MM.1S (cell line): ENCODE measurements around the gene HMX1.

Experiments
- DNase-seq: peaks from one replicate; pipeline ENCODE4 v3.0.0-alpha.2; 2015
- H2AFZ ChIP-seq: fragments of 300-600 bp; sonication (generic); 2 replicates; pipeline ENCODE4 v1.6.0; 2016; ENCODE audit warnings: antibody characterized with exemption, low read length
- H3F3A ChIP-seq: fragments of 300-600 bp; sonication (generic); 2 replicates; pipeline ENCODE4 v1.6.1; 2016; ENCODE audit warnings: mild to moderate bottlenecking, antibody characterized with exemption, low read length, moderate library complexity, mixed read lengths; ENCODE audit not compliant: insufficient read depth
- H3K27ac ChIP-seq: fragments of 300-600 bp; sonication (generic); 2 replicates; pipeline ENCODE4 v1.5.1; 2016; ENCODE audit warnings: mild to moderate bottlenecking, low read length
- H3K27me3 ChIP-seq: fragments of 300-600 bp; sonication (generic); replicated peaks from 2 replicates; pipeline ENCODE4 v1.6.0; 2016; ENCODE audit warnings: low read length; ENCODE audit not compliant: insufficient read depth
- H3K36me3 ChIP-seq: fragments of 300-600 bp; sonication (generic); replicated peaks from 2 replicates; pipeline ENCODE4 v1.6.1; 2016; ENCODE audit warnings: mild to moderate bottlenecking, low read length, mixed read lengths; ENCODE audit not compliant: insufficient read depth
- H3K4me1 ChIP-seq: fragments of 300-600 bp; sonication (generic); 2 replicates; pipeline ENCODE4 v1.6.1; 2016; ENCODE audit warnings: low read length, mixed read lengths
- H3K4me2 ChIP-seq: fragments of 300-600 bp; sonication (generic); 2 replicates; pipeline ENCODE4 v1.6.0; 2016; ENCODE audit warnings: low read depth, low read length
- H3K4me3 ChIP-seq: fragments of 300-600 bp; sonication (generic); 2 replicates; pipeline ENCODE4 v1.5.1; 2016; ENCODE audit warnings: low read length, mixed read lengths
- H3K79me2 ChIP-seq: fragments of 300-600 bp; sonication (generic); 2 replicates; pipeline ENCODE4 v1.6.1; 2016; ENCODE audit warnings: mixed run types, low read length, mixed read lengths
- H3K9ac ChIP-seq: fragments of 300-600 bp; sonication (generic); 2 replicates; pipeline ENCODE4 v1.6.1; 2016; ENCODE audit warnings: low read length, mixed read lengths
- H3K9me2 ChIP-seq: fragments of 300-600 bp; sonication (generic); replicated peaks from 2 replicates; pipeline ENCODE4 v1.6.1; 2016; ENCODE audit warnings: mild to moderate bottlenecking, low read length, mixed read lengths; ENCODE audit not compliant: insufficient read depth
- H3K9me3 ChIP-seq: fragments of 300-600 bp; sonication (generic); replicated peaks from 2 replicates; pipeline ENCODE4 v1.6.1; 2016; ENCODE audit warnings: mild to moderate bottlenecking, low read length, mixed read lengths; ENCODE audit not compliant: insufficient read depth
- H4K20me1 ChIP-seq: fragments of 300-600 bp; sonication (generic); 2 replicates; pipeline ENCODE4 v1.6.1; 2016; ENCODE audit warnings: mild to moderate bottlenecking, low read length, moderate library complexity, mixed read lengths; ENCODE audit not compliant: insufficient read depth
- CTCF ChIP-seq: fragments of 300-600 bp; sonication (generic); IDR thresholded peaks from 2 replicates; pipeline ENCODE4 v1.5.1; 2016; ENCODE audit warnings: antibody characterized with exemption, low read length, mixed read lengths
- EZH2 ChIP-seq: fragments of 300-600 bp; sonication (generic); optimal IDR thresholded peaks from 2 replicates; pipeline ENCODE3; 2017; ENCODE audit warnings: low read depth, mild to moderate bottlenecking, antibody characterized with exemption, low read length, mixed read lengths
- EZH2phosphoT487 ChIP-seq: fragments of 300-600 bp; sonication (generic); IDR thresholded peaks from 2 replicates; pipeline ENCODE4 v1.6.1; 2018; ENCODE audit warnings: antibody characterized with exemption, low read length

Gene HMX1

GRCh38 chr4:8835521-8836365 lies 35.9 kb downstream of the HMX1 start:
- no peaks in the 10 kb centered on the region for H3K9me2 ChIP-seq
- no peak overlapping the region for H2AFZ ChIP-seq
- H3K36me3 ChIP-seq, result no peaks in the 10 kb centered on the region
- H3K4me2 ChIP-seq, result no peak overlapping the region
- DNase-seq, result no peak
- H3K4me1 ChIP-seq, result no peaks in the 10 kb centered on the region
- H3K79me2 ChIP-seq, result no peaks in the 10 kb centered on the region
- H3K4me3 ChIP-seq, result no peak overlapping the region
- no peaks in the 10 kb centered on the region for H3K9me3 ChIP-seq
- H3K27ac ChIP-seq, result no peak overlapping the region
- TF ChIP-seq CTCF (no peak), EZH2 (no peak), EZH2phosphoT487 (no peak)
- no peaks in the 10 kb centered on the region for H4K20me1 ChIP-seq
- no peak overlapping the region for H3K9ac ChIP-seq
- H3F3A ChIP-seq, result no peaks in the 10 kb centered on the region
- peaks cover 84% of the 10 kb centered on the region for H3K27me3 ChIP-seq

- no peaks in the 10 kb centered on the region for H3K9me3 ChIP-seq
- H3K4me2 ChIP-seq, result no peak overlapping the region
- no peaks in the 10 kb centered on the region for H3K9me2 ChIP-seq
- H3K36me3 ChIP-seq, result no peaks in the 10 kb centered on the region
- no peak overlapping the region for H3K9ac ChIP-seq
- H3K27me3 ChIP-seq, result peaks cover 94% of the 10 kb centered on the region
- no peak overlapping the region for H2AFZ ChIP-seq
- H3K27ac ChIP-seq, result no peak overlapping the region
- DNase-seq, result no peak
- no peaks in the 10 kb centered on the region for H3K79me2 ChIP-seq
- no peak overlapping the region for H3K4me3 ChIP-seq
- H3K4me1 ChIP-seq, result no peaks in the 10 kb centered on the region
- TF ChIP-seq EZH2, result no peak
- TF ChIP-seq CTCF, result no peak
- TF ChIP-seq EZH2phosphoT487, result no peak
- no peaks in the 10 kb centered on the region for H3F3A ChIP-seq
- no peaks in the 10 kb centered on the region for H4K20me1 ChIP-seq
Measured at GRCh38 chr4:8834681-8835220, 36.9 kb downstream of the HMX1 start.

DNA sequence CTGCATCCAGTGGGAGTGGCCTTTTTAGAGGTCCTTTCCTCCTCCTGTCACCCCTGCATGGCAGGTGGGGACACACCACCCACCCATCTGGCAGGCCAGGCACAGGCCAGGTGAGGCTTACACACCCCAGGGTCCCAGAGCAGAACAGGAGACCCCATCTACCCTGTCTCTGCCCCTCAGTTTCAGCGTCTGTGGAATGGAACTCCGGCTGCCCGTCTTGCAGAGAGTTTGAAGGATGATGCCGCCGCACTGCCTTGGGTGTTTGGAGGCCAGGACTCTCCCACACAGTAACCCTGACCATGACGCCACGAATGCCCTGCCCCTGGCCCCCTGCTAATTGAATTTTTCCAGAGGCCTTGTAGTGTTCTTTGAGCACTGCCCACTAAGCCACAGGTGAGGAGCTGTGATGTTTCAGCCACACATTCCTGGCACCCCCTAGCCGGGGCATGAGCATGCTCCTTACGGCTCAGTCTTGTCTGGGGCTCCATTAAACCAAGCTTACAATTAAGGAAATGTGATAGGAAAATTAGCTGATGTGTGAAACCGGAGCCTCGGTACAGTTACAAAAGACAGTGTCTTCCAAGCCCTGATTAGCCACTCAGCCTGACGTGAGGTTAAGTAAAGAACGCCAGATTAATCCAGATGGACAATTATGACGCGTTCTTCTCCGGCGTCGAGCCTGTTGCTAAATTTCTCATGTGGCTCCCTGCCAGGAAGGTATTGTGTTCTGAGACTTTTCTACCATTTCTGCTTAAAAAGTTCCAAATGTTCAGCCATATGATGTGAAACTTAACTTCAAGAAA lies 39.3 kb downstream of the HMX1 start:
- H3K9ac ChIP-seq, result no peak overlapping the region
- H3K4me3 ChIP-seq, result no peak overlapping the region
- H4K20me1 ChIP-seq, result no peaks in the 10 kb centered on the region
- no peaks in the 10 kb centered on the region for H3K79me2 ChIP-seq
- no peak for TF ChIP-seq EZH2
- TF ChIP-seq CTCF, result no peak
- no peak for TF ChIP-seq EZH2phosphoT487
- no peaks in the 10 kb centered on the region for H3K36me3 ChIP-seq
- no peaks in the 10 kb centered on the region for H3K4me1 ChIP-seq
- peaks cover 96% of the 10 kb centered on the region for H3K27me3 ChIP-seq
- no peaks in the 10 kb centered on the region for H3F3A ChIP-seq
- no peak overlapping the region for H3K4me2 ChIP-seq
- no peaks in the 10 kb centered on the region for H3K9me2 ChIP-seq
- no peak for DNase-seq
- no peak overlapping the region for H3K27ac ChIP-seq
- H2AFZ ChIP-seq, result no peak overlapping the region
- H3K9me3 ChIP-seq, result no peaks in the 10 kb centered on the region
